Dendritic cell treated with granulocyte-macrophage colony-stimulating factor and Interleukin-4, amounts not matched to agents 40 ng/mL and 50 ng/mL, for 4 days (primary cell): ENCODE measurements around the gene STIM1.
A peak's percentile ranks its signal among the peaks of the same experiment; 100 is the strongest.

Experiments used
- H3K27ac Mint-ChIP-seq: one replicate; pipeline ENCODE4 v1.8.0; 2022; ENCODE audit warnings: mild to moderate bottlenecking, mixed read lengths
- H3K27me3 Mint-ChIP-seq: one replicate; pipeline ENCODE4 v1.8.0; 2022; ENCODE audit warnings: mild to moderate bottlenecking, mixed read lengths
- H3K36me3 Mint-ChIP-seq: one replicate; pipeline ENCODE4 v1.8.0; 2022; ENCODE audit warnings: low read depth, mixed read lengths
- H3K4me1 Mint-ChIP-seq: one replicate; pipeline ENCODE4 v1.8.0; 2022; ENCODE audit warnings: low read depth, mixed read lengths
- H3K4me3 Mint-ChIP-seq: one replicate; pipeline ENCODE4 v1.8.0; 2022; ENCODE audit warnings: mild to moderate bottlenecking, moderate library complexity, mixed read lengths
- H3K9me3 Mint-ChIP-seq: one replicate; pipeline ENCODE4 v1.8.0; 2022; ENCODE audit warnings: mixed read lengths
- intact Hi-C: fragments of 100-400 bp; cut with micrococcal nuclease; formaldehyde crosslinking; loops from one replicate; pipeline ENCODE4 v1.15.0; 2022

STIM1 gene

GRCh38 chr11:3911908-3912505 lies 56.5 kb downstream of the STIM1 start:
- Mint-ChIP-seq H3K9me3 (no peaks in the 10 kb centered on the region), H3K27me3 (no peaks in the 10 kb centered on the region), H3K4me3 (no peak overlapping the region), H3K36me3 (peaks cover 9% of the 10 kb centered on the region), H3K27ac (peak overlapping the region; percentile 56), H3K4me1 (peaks cover 45% of the 10 kb centered on the region)
- intact Hi-C loops, result no loop called here

GRCh38 chr11:3913921-3914320 lies 58.5 kb downstream of the STIM1 start:
- Mint-ChIP-seq H3K9me3 (no peaks in the 10 kb centered on the region), H3K4me3 (no peak overlapping the region), H3K27ac (peak overlapping the region; percentile 73), H3K27me3 (no peaks in the 10 kb centered on the region), H3K4me1 (peaks cover 64% of the 10 kb centered on the region), H3K36me3 (peaks cover 9% of the 10 kb centered on the region)
- intact Hi-C loops, result no loop called here

- H3K27me3 Mint-ChIP-seq, result no peaks in the 10 kb centered on the region
- H3K4me1 Mint-ChIP-seq, result peaks cover 70% of the 10 kb centered on the region
- peak overlapping the region; percentile 73 for H3K27ac Mint-ChIP-seq
- no peak overlapping the region for H3K4me3 Mint-ChIP-seq
- H3K36me3 Mint-ChIP-seq, result peaks cover 9% of the 10 kb centered on the region
- H3K9me3 Mint-ChIP-seq, result no peaks in the 10 kb centered on the region
- intact Hi-C loops, result no loop called here
These were observed 59.3 kb downstream of the STIM1 start for GRCh38 chr11:3914805-3915204.

- Mint-ChIP-seq H3K4me1 (peaks cover 59% of the 10 kb centered on the region), H3K27ac (no peak overlapping the region), H3K27me3 (no peaks in the 10 kb centered on the region), H3K9me3 (no peaks in the 10 kb centered on the region), H3K4me3 (no peak overlapping the region), H3K36me3 (no peaks in the 10 kb centered on the region)
- intact Hi-C loops, result no loop called here
These were observed 61.5 kb downstream of the STIM1 start for GRCh38 chr11:3916962-3917361.

GRCh38 chr11:3920148-3920852 lies 64.8 kb downstream of the STIM1 start:
- no peaks in the 10 kb centered on the region for H3K9me3 Mint-ChIP-seq
- H3K36me3 Mint-ChIP-seq, result no peaks in the 10 kb centered on the region
- intact Hi-C loops, result no loop called here

GRCh38 chr11:3922056-3922455 lies 66.6 kb downstream of the STIM1 start:
- H3K27ac Mint-ChIP-seq, result no peak overlapping the region
- H3K27me3 Mint-ChIP-seq, result no peaks in the 10 kb centered on the region
- intact Hi-C loops, result no loop called here
- peaks cover 32% of the 10 kb centered on the region for H3K4me1 Mint-ChIP-seq
- H3K36me3 Mint-ChIP-seq, result no peaks in the 10 kb centered on the region
- no peak overlapping the region for H3K4me3 Mint-ChIP-seq
- H3K9me3 Mint-ChIP-seq, result no peaks in the 10 kb centered on the region

More at GRCh38 chr11:3920148-3920852, 64.8 kb downstream of the STIM1 start:
- Mint-ChIP-seq H3K4me3 (no peak overlapping the region), H3K27ac (no peak overlapping the region), H3K4me1 (peaks cover 36% of the 10 kb centered on the region), H3K27me3 (no peaks in the 10 kb centered on the region)

GRCh38 chr11:3925513-3925912 lies 70.0 kb downstream of the STIM1 start:
- Mint-ChIP-seq H3K4me3 (no peak overlapping the region), H3K36me3 (no peaks in the 10 kb centered on the region), H3K9me3 (no peaks in the 10 kb centered on the region), H3K27me3 (no peaks in the 10 kb centered on the region), H3K4me1 (peaks cover 18% of the 10 kb centered on the region), H3K27ac (no peak overlapping the region)
- intact Hi-C loops, result no loop called here

- Mint-ChIP-seq H3K9me3 (no peaks in the 10 kb centered on the region), H3K4me3 (no peak overlapping the region), H3K4me1 (peaks cover 25% of the 10 kb centered on the region), H3K27me3 (no peaks in the 10 kb centered on the region), H3K36me3 (no peaks in the 10 kb centered on the region), H3K27ac (no peak overlapping the region)
- intact Hi-C loops, result no loop called here
These were observed 71.1 kb downstream of the STIM1 start for GRCh38 chr11:3926458-3927095.

- Mint-ChIP-seq H3K27me3 (no peaks in the 10 kb centered on the region), H3K36me3 (no peaks in the 10 kb centered on the region), H3K4me1 (peaks cover 25% of the 10 kb centered on the region), H3K4me3 (no peak overlapping the region), H3K27ac (no peak overlapping the region), H3K9me3 (no peaks in the 10 kb centered on the region)
- intact Hi-C loops, result no loop called here
These were observed 71.8 kb downstream of the STIM1 start for GRCh38 chr11:3927129-3927796.

GRCh38 chr11:3929232-3929631 lies 73.8 kb downstream of the STIM1 start:
- intact Hi-C loops, result no loop called here
- H3K36me3 Mint-ChIP-seq, result no peaks in the 10 kb centered on the region
- H3K9me3 Mint-ChIP-seq, result no peaks in the 10 kb centered on the region
- no peak overlapping the region for H3K4me3 Mint-ChIP-seq
- no peak overlapping the region for H3K27ac Mint-ChIP-seq
- H3K27me3 Mint-ChIP-seq, result no peaks in the 10 kb centered on the region
- H3K4me1 Mint-ChIP-seq, result peaks cover 39% of the 10 kb centered on the region

GRCh38 chr11:3929649-3930048 lies 74.2 kb downstream of the STIM1 start:
- no peaks in the 10 kb centered on the region for H3K36me3 Mint-ChIP-seq
- intact Hi-C loops, result no loop called here
- H3K4me3 Mint-ChIP-seq, result no peak overlapping the region
- H3K27me3 Mint-ChIP-seq, result no peaks in the 10 kb centered on the region
- peaks cover 44% of the 10 kb centered on the region for H3K4me1 Mint-ChIP-seq
- no peaks in the 10 kb centered on the region for H3K9me3 Mint-ChIP-seq
- no peak overlapping the region for H3K27ac Mint-ChIP-seq

GRCh38 chr11:3932698-3933097 lies 77.2 kb downstream of the STIM1 start:
- H3K4me3 Mint-ChIP-seq, result no peak overlapping the region
- intact Hi-C loops, result no loop called here
- no peak overlapping the region for H3K27ac Mint-ChIP-seq
- H3K36me3 Mint-ChIP-seq, result no peaks in the 10 kb centered on the region
- no peaks in the 10 kb centered on the region for H3K9me3 Mint-ChIP-seq
- H3K27me3 Mint-ChIP-seq, result no peaks in the 10 kb centered on the region
- peaks cover 40% of the 10 kb centered on the region for H3K4me1 Mint-ChIP-seq

GRCh38 chr11:3933165-3933628 lies 77.7 kb downstream of the STIM1 start:
- intact Hi-C loops, result no loop called here
- Mint-ChIP-seq H3K27ac (no peak overlapping the region), H3K4me1 (peaks cover 39% of the 10 kb centered on the region), H3K27me3 (no peaks in the 10 kb centered on the region), H3K4me3 (no peak overlapping the region), H3K36me3 (no peaks in the 10 kb centered on the region), H3K9me3 (no peaks in the 10 kb centered on the region)

GRCh38 chr11:3934658-3935057 lies 79.2 kb downstream of the STIM1 start:
- Mint-ChIP-seq H3K27me3 (no peaks in the 10 kb centered on the region), H3K9me3 (no peaks in the 10 kb centered on the region), H3K27ac (no peak overlapping the region), H3K36me3 (no peaks in the 10 kb centered on the region), H3K4me3 (no peak overlapping the region), H3K4me1 (peaks cover 46% of the 10 kb centered on the region)
- intact Hi-C loops, result no loop called here
